ENCODE data around the gene S100A16.
A peak's percentile ranks its signal among the peaks of the same experiment; 100 is the strongest.
"Not testable (repeated sequence)": the region's sequence is repeated elsewhere in the genome, so short reads cannot be mapped to it uniquely, and the experiment has no call there.

The S100A16 gene

GRCh38 chr1:153588482-153588881 lies 24.5 kb downstream of the S100A16 start:
- no peak for DNase-seq (ENCODE audit: extremely low read depth in 1 of 2, low read depth in 1 of 2)

GRCh38 chr1:153588033-153588432 lies 24.9 kb downstream of the S100A16 start:
- DNase-seq (ENCODE audit: extremely low read depth in 1 of 2, low read depth in 1 of 2) = not testable (repeated sequence)

- no peak for DNase-seq (ENCODE audit: extremely low read depth in 1 of 2, low read depth in 1 of 2)
These were observed 25.6 kb downstream of the S100A16 start for GRCh38 chr1:153587314-153587713.

GRCh38 chr1:153586347-153586746 lies 26.6 kb downstream of the S100A16 start:
- DNase-seq (ENCODE audit: extremely low read depth in 1 of 2, low read depth in 1 of 2) = no peak

GRCh38 chr1:153585006-153585405 lies 27.9 kb downstream of the S100A16 start:
- no peak for DNase-seq (ENCODE audit: extremely low read depth in 1 of 2, low read depth in 1 of 2)

- DNase-seq (ENCODE audit: extremely low read depth in 1 of 2, low read depth in 1 of 2) = no peak
These were observed 29.0 kb downstream of the S100A16 start for GRCh38 chr1:153583976-153584375.

- DNase-seq (ENCODE audit: extremely low read depth in 1 of 2, low read depth in 1 of 2) = not testable (repeated sequence)
These were observed 29.4 kb downstream of the S100A16 start for GRCh38 chr1:153583514-153583913.

GRCh38 chr1:153582836-153583235 lies 30.1 kb downstream of the S100A16 start:
- not testable (repeated sequence) for DNase-seq (ENCODE audit: extremely low read depth in 1 of 2, low read depth in 1 of 2)

GRCh38 chr1:153578936-153579335 lies 34.0 kb downstream of the S100A16 start:
- DNase-seq (ENCODE audit: extremely low read depth in 1 of 2, low read depth in 1 of 2) = no peak

GRCh38 chr1:153578490-153578889 lies 34.4 kb downstream of the S100A16 start:
- DNase-seq (ENCODE audit: extremely low read depth in 1 of 2, low read depth in 1 of 2) = no peak

GRCh38 chr1:153577624-153578051 lies 35.3 kb downstream of the S100A16 start:
- no peak for DNase-seq (ENCODE audit: extremely low read depth in 1 of 2, low read depth in 1 of 2)

- no peak for DNase-seq (ENCODE audit: extremely low read depth in 1 of 2, low read depth in 1 of 2)
These were observed 35.8 kb downstream of the S100A16 start for GRCh38 chr1:153577138-153577537.

GRCh38 chr1:153575497-153575896 lies 37.4 kb downstream of the S100A16 start:
- not testable (repeated sequence) for DNase-seq (ENCODE audit: extremely low read depth in 1 of 2, low read depth in 1 of 2)

- not testable (repeated sequence) for DNase-seq (ENCODE audit: extremely low read depth in 1 of 2, low read depth in 1 of 2)
These were observed 37.9 kb downstream of the S100A16 start for GRCh38 chr1:153575081-153575491.

- DNase-seq (ENCODE audit: extremely low read depth in 1 of 2, low read depth in 1 of 2) = no peak
These were observed 39.6 kb downstream of the S100A16 start for GRCh38 chr1:153573351-153573750.

GRCh38 chr1:153572569-153573015 lies 40.3 kb downstream of the S100A16 start:
- peak; percentile 25 to 57 for DNase-seq (ENCODE audit: extremely low read depth in 1 of 2, low read depth in 1 of 2)

- no peak for DNase-seq (ENCODE audit: extremely low read depth in 1 of 2, low read depth in 1 of 2)
These were observed 41.2 kb downstream of the S100A16 start for GRCh38 chr1:153571706-153572105.

GRCh38 chr1:153570874-153571273 lies 42.1 kb downstream of the S100A16 start:
- no peak for DNase-seq (ENCODE audit: extremely low read depth in 1 of 2, low read depth in 1 of 2)

GRCh38 chr1:153569465-153569864 lies 43.5 kb downstream of the S100A16 start:
- no peak for DNase-seq (ENCODE audit: extremely low read depth in 1 of 2, low read depth in 1 of 2)

GRCh38 chr1:153568367-153569099 lies 44.4 kb downstream of the S100A16 start:
- peak; percentile 66 to 82 for DNase-seq (ENCODE audit: extremely low read depth in 1 of 2, low read depth in 1 of 2)

- peak in 1 of 2 donors; percentile 78 for DNase-seq (ENCODE audit: extremely low read depth in 1 of 2, low read depth in 1 of 2)
These were observed 45.1 kb downstream of the S100A16 start for GRCh38 chr1:153567621-153568366.

All from stimulated activated CD8-positive, alpha-beta memory T cell treated with anti-CD3 and anti-CD28 coated beads, Interleukin-7, amount 100 ng/mL, for 48 hours (primary cell).